Caco-2 (cell line): ENCODE measurements around the gene CCDC174. TPM values are rescaled to one million over a fixed set of nuclear protein-coding genes. Genes with fewer than 3 reads are reported as not detected.

ENCODE experiments used
- Bru-seq: library from RNA; stranded (reverse); fragments of 400-500 nt; gene quantifications from one replicate; lab custom pipeline; 2021; lab: Mats Ljungman, UMichigan
- BruChase-seq, 2 experiments: library from RNA; stranded (reverse); fragments of 400-500 nt; gene quantifications; one replicate each; lab custom pipeline; 2021; lab: Mats Ljungman, UMichigan
- BruUV-seq: library from RNA; stranded (reverse); fragments of 400-500 nt; replicated peaks from 2 replicates; lab custom pipeline; 2021; lab: Mats Ljungman, UMichigan
- CTCF ChIA-PET: fragments of 300-600 bp; sonication (Branson Sonifier 250); formaldehyde crosslinking; loops from one replicate; lab custom pipeline; 2022; ENCODE audit warnings: antibody characterized with exemption; lab: Charles Lee
- POLR2A ChIA-PET: fragments of 300-600 bp; sonication (Branson Sonifier 250); formaldehyde crosslinking; loops from one replicate; lab custom pipeline; 2022; ENCODE audit warnings: antibody characterized with exemption; lab: Charles Lee
- DNase-seq, 2 experiments: peaks; one replicate each; pipeline versions ENCODE4 v3.0.0 to v3.0.0-alpha.2; 2020 to 2022
- H3K27me3 ChIP-seq: replicated peaks from 2 replicates; pipeline ENCODE4 v1.6.0; 2011; ENCODE audit warnings: low read length; ENCODE audit not compliant: control insufficient read depth, insufficient read depth
- H3K36me3 ChIP-seq: 2 replicates; pipeline ENCODE4 v1.5.1; 2011; ENCODE audit warnings: low read length; ENCODE audit not compliant: control insufficient read depth, insufficient read depth
- H3K4me1 ChIP-seq: fragments of 250-450 bp; sonication (Bioruptor Pico); 2 replicates; pipeline ENCODE4 v1.5.1; 2020; ENCODE audit warnings: mild to moderate bottlenecking
- H3K4me3 ChIP-seq: 2 replicates; pipeline ENCODE4 v1.5.1; 2011; ENCODE audit warnings: low read depth, mild to moderate bottlenecking, control low read depth, low read length
- H3K9me3 ChIP-seq: fragments of 250-450 bp; sonication (Bioruptor Pico); 2 replicates; pipeline ENCODE4 v1.5.1; 2020; ENCODE audit warnings: mild to moderate bottlenecking, moderate library complexity
- H3K27ac Mint-ChIP-seq: one replicate; pipeline ENCODE4 v1.8.0; 2022; ENCODE audit warnings: mixed read lengths; ENCODE audit not compliant: unreplicated experiment
- H3K27me3 Mint-ChIP-seq: one replicate; pipeline ENCODE4 v1.8.0; 2022; ENCODE audit warnings: mixed read lengths; ENCODE audit not compliant: insufficient read depth, unreplicated experiment
- H3K36me3 Mint-ChIP-seq: one replicate; pipeline ENCODE4 v1.8.0; 2022; ENCODE audit warnings: mild to moderate bottlenecking, mixed read lengths; ENCODE audit not compliant: insufficient read depth, unreplicated experiment
- H3K4me1 Mint-ChIP-seq: one replicate; pipeline ENCODE4 v1.8.0; 2022; ENCODE audit warnings: low read depth, mixed read lengths; ENCODE audit not compliant: unreplicated experiment
- H3K4me3 Mint-ChIP-seq: one replicate; pipeline ENCODE4 v1.8.0; 2022; ENCODE audit warnings: mild to moderate bottlenecking, moderate library complexity, mixed read lengths; ENCODE audit not compliant: unreplicated experiment
- H3K9me3 Mint-ChIP-seq: one replicate; pipeline ENCODE4 v1.8.0; 2022; ENCODE audit warnings: mixed read lengths; ENCODE audit not compliant: unreplicated experiment
- CTCF ChIP-seq, 2 experiments: fragments of 200-600 bp in 1 of 2; IDR thresholded peaks; 1 replicate in 1 of 2; 2 replicates in 1 of 2; pipeline versions ENCODE4 v1.5.1 to v1.8.0; 2011 to 2022; ENCODE audit warnings: antibody characterized with exemption in 1 of 2, control low read depth in 1 of 2, inconsistent platforms in 1 of 2, low read depth in 1 of 2, low read length in 1 of 2, mild to moderate bottlenecking in 1 of 2, moderate library complexity in 1 of 2; ENCODE audit not compliant: insufficient read depth in 1 of 2, severe bottlenecking in 1 of 2, unreplicated experiment in 1 of 2
- intact Hi-C: fragments of 100-400 bp; cut with micrococcal nuclease; formaldehyde crosslinking; loops from one replicate; pipeline ENCODE4 v1.10.0; 2022; ENCODE audit not compliant: unreplicated experiment
- long read RNA-seq: library from polyadenylated mRNA; stranded (forward); transcript quantifications from one replicate; pipeline ENCODE4 v2.0.0, GENCODE V29; 2022
- total RNA-seq: library from RNA; stranded (reverse); gene quantifications from 2 replicates; pipeline ENCODE4 v1.2.3, GENCODE V29; 2022

Gene CCDC174
- 22.4 and 24.6 TPM in 2 replicates for total RNA-seq
- percentile 88 among the genes with signal in this experiment for Bru-seq, nascent RNA
- percentile 78 among the genes with signal in this experiment for BruChase-seq, experiment 1, labeled RNA remaining after a 2-hour chase
- percentile 68 among the genes with signal in this experiment for BruChase-seq, experiment 2, labeled RNA remaining after a 6-hour chase
- long read RNA-seq, transcript CCDC174-202 (11 exons, 2,942 nt) = major isoform, 42 of 54 reads
- long read RNA-seq, partial matches to known transcripts = 0 of 54 reads
- long read RNA-seq, other reads (novel, unspliced or antisense) = 12 of 54 reads

DNA sequence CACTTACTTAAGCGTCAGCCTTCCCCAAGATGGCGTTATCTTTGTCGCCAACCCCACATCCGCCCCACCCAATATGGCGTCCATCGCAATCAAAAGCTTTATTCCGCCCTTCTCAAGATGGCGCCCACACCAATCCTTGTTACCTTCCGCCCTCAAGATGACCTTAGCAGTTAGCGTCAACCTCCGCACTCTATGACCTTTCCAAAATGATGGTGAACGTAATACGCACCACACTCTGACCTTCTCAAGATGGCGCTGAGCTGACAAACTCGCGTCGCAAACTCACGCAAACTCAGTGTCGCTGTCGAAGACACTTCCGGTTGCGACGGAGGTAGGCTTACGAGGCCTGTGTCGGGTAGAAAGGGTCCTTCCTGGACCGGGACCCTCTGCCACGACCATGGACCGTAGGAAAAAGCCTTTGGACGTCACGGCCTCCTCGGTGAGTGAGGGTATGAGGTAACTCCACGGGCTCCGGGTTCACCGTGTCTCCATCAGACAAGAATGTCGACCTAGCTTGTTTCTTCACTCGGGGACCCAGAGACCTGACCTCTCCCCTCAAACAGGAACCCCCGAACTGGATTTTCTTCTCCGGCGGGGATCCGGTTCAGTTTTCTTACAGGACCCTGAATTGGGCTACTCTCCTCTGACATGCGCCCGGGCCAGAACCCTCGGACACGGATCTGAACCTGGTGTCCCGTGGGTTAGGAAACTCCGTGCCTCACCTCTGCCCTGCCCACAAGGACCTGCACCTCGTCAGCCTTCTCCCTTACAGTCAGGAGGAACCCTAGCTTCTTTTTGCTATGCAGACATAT lies at the start of gene CCDC174:
Gene CCDC174, plus strand, starts transcription at position 323 of the 812 bp plus-strand sequence. Its CDS starts 75 bp downstream, at position 398.
- H3K27ac Mint-ChIP-seq = peak within 1 kb of the TSS; percentile 93
- Histone ChIP-seq H3K36me3 (peaks cover 1% of the 10 kb centered on the region; the same call in 1 of the 2 replicates), H3K4me1 (peaks cover 22% of the 10 kb centered on the region), H3K27me3 (no peaks in the 10 kb centered on the region), H3K4me3 (peak within 1 kb of the TSS; percentile 70), H3K9me3 (no peaks in the 10 kb centered on the region)
- DNase-seq = peak; percentile 96 to 97
- no peaks in the 10 kb centered on the region for H3K27me3 Mint-ChIP-seq
- TF ChIP-seq CTCF (IDR thresholded peaks at IDR 0.05; ENCODE audit: insufficient read depth in 1 of 2, low read depth in 1 of 2, low read length in 1 of 2, severe bottlenecking in 1 of 2, unreplicated experiment in 1 of 2) = no peak
- POLR2A ChIA-PET = interaction anchor here (0.5 to 1.5 kb wide), 9 partner anchors 9 to 473 kb away, joined by 3 to 5 read pairs (median 4); partner anchors contain the start of genes LSM3 and XPC
- intact Hi-C loops = loop anchor here (1.0 to 2.0 kb wide), 2 partner anchors 143 to 473 kb away; partner anchors contain the start of genes LSM3 and XPC
- BruUV-seq = TSS peak; percentile 67
- H3K9me3 Mint-ChIP-seq = no peaks in the 10 kb centered on the region
- H3K4me3 Mint-ChIP-seq = peak within 1 kb of the TSS; percentile 87
- H3K36me3 Mint-ChIP-seq = peaks cover 25% of the 10 kb centered on the region
- CTCF ChIA-PET = interaction anchor here (0.8 to 1.3 kb wide), 2 partner anchors 130 to 765 kb away, joined by 3 to 7 read pairs; no protein-coding TSS in a partner anchor
- peaks cover 15% of the 10 kb centered on the region for H3K4me1 Mint-ChIP-seq

- Mint-ChIP-seq H3K4me1 (peaks cover 22% of the 10 kb centered on the region), H3K27me3 (peaks cover 8% of the 10 kb centered on the region), H3K9me3 (no peaks in the 10 kb centered on the region), H3K4me3 (peak overlapping the region; percentile 42), H3K36me3 (no peaks in the 10 kb centered on the region), H3K27ac (no peak overlapping the region)
- ChIA-PET POLR2A (no interaction called here), CTCF (interaction anchor here (0.6 kb wide), 2 partner anchors 39 to 99 kb away, joined by 3 read pairs; no protein-coding TSS in a partner anchor)
- TF ChIP-seq CTCF (IDR thresholded peaks at IDR 0.05; ENCODE audit: insufficient read depth in 1 of 2, low read depth in 1 of 2, low read length in 1 of 2, severe bottlenecking in 1 of 2, unreplicated experiment in 1 of 2) = peak; percentile 41 to 45
- Histone ChIP-seq H3K9me3 (no peaks in the 10 kb centered on the region), H3K4me1 (peaks cover 13% of the 10 kb centered on the region), H3K36me3 (no peaks in the 10 kb centered on the region), H3K4me3 (peak overlapping the region; percentile 55), H3K27me3 (no peaks in the 10 kb centered on the region)
- peak in 1 of 2 experiments; percentile 67 for DNase-seq
- BruUV-seq = no TSS peak
- intact Hi-C loops = loop anchor here (1.0 kb wide), 1 partner anchor 93 kb away; no protein-coding TSS in a partner anchor
Measured at GRCh38 chr3:14602006-14602803, 49.4 kb upstream of the CCDC174 start.
